Activated CD4-positive, CD25-positive, alpha-beta regulatory T cell treated with anti-CD3 and anti-CD28 coated beads, Interleukin-2, amount 50 U/mL, for 24 hours (primary cell): ENCODE measurements around the gene ZNF618.

Source experiments
- ATAC-seq, 2 donors: fragments of 150-1000 bp; cut with Tn5 transposase; one replicate each; pipeline ENCODE4 v1.10.0; 2021; ENCODE audit warnings: mild to moderate bottlenecking in 1 of 2, moderate library complexity in 1 of 2

The ZNF618 gene

GRCh38 chr9:113876151-113876992 lies at the start of gene ZNF618:
Gene ZNF618, plus strand, starts transcription at chr9:113876309. Its CDS starts 72 bp downstream, at chr9:113876381.
- peak in 1 of 2 donors; percentile 48 for ATAC-seq

GRCh38 chr9:113828221-113828620 lies 47.9 kb upstream of the ZNF618 start:
- no peak for ATAC-seq

- ATAC-seq, result no peak
Measured at GRCh38 chr9:113837334-113837733, 38.8 kb upstream of the ZNF618 start.

GRCh38 chr9:113842086-113842485 lies 34.0 kb upstream of the ZNF618 start:
- ATAC-seq, result no peak

- ATAC-seq, result no peak
Measured at GRCh38 chr9:113844466-113844865, 31.6 kb upstream of the ZNF618 start.

GRCh38 chr9:113851359-113851758 lies 24.8 kb upstream of the ZNF618 start:
- no peak for ATAC-seq

GRCh38 chr9:113851873-113852272 lies 24.2 kb upstream of the ZNF618 start:
- no peak for ATAC-seq

GRCh38 chr9:113853333-113853732 lies 22.8 kb upstream of the ZNF618 start:
- ATAC-seq, result no peak

- ATAC-seq, result no peak
Measured at GRCh38 chr9:113854310-113854709, 21.8 kb upstream of the ZNF618 start.

- peak in 1 of 2 donors; percentile 30 for ATAC-seq
Measured at GRCh38 chr9:113857875-113858274, 18.2 kb upstream of the ZNF618 start.

- no peak for ATAC-seq
Measured at GRCh38 chr9:113858282-113858681, 17.8 kb upstream of the ZNF618 start.

GRCh38 chr9:113863345-113863744 lies 12.8 kb upstream of the ZNF618 start:
- no peak for ATAC-seq

- no peak for ATAC-seq
Measured at GRCh38 chr9:113868501-113868900, 7.6 kb upstream of the ZNF618 start.

- ATAC-seq, result no peak
Measured at GRCh38 chr9:113872485-113873143, 3.5 kb upstream of the ZNF618 start.

- ATAC-seq, result no peak
Measured at GRCh38 chr9:113873446-113873845, 2.7 kb upstream of the ZNF618 start.

GRCh38 chr9:113873926-113874325 lies 2.2 kb upstream of the ZNF618 start:
- no peak for ATAC-seq

- no peak for ATAC-seq
Measured at GRCh38 chr9:113875459-113876150, 504 bp upstream of the ZNF618 start.

GRCh38 chr9:113876993-113877368 lies 872 bp downstream of the ZNF618 start:
- ATAC-seq, result no peak

GRCh38 chr9:113879318-113879717 lies 3.2 kb downstream of the ZNF618 start:
- ATAC-seq, result no peak

- no peak for ATAC-seq
Measured at GRCh38 chr9:113879911-113880310, 3.8 kb downstream of the ZNF618 start.

- ATAC-seq, result no peak
Measured at GRCh38 chr9:113882181-113882580, 6.1 kb downstream of the ZNF618 start.

- no peak for ATAC-seq
Measured at GRCh38 chr9:113882636-113883164, 6.6 kb downstream of the ZNF618 start.
